Stimulated activated naive CD4-positive, alpha-beta T cell treated with Interleukin-2 at 50 U/mL for 16 hours (primary cell): ENCODE data around the gene ZIC2.
A peak's percentile ranks its signal among the peaks of the same experiment; 100 is the strongest.

ENCODE experiments used
- DNase-seq: peaks from one replicate; lab custom pipeline; 2025; lab: John Stamatoyannopoulos, UW

The ZIC2 gene

GRCh38 chr13:99974296-99974938, 7.2 kb upstream of the ZIC2 start:
- no peak for DNase-seq

GRCh38 chr13:99974939-99975561, 6.5 kb upstream of the ZIC2 start:
- DNase-seq = no peak

DNA sequence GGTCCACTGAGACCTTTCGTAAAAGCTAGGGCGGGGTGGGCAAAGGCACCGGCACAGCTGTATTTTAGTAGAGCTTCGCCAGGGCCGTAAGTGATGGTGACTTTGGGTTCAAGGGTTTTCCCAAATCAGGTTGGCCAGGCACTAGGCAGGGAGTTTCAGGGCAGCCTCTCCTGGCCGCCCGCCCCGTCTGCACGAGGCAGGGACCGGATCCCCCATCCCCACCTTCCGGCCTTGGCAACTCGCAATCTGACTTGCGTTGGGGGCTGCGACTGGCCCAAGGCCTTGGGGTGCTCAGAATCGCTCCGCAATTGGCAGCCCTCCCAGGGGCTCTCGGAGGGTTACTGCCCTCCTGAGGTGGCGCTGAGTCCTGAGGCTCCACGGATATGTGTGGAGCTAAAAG, 6.0 kb upstream of the ZIC2 start:
- no peak for DNase-seq

DNA sequence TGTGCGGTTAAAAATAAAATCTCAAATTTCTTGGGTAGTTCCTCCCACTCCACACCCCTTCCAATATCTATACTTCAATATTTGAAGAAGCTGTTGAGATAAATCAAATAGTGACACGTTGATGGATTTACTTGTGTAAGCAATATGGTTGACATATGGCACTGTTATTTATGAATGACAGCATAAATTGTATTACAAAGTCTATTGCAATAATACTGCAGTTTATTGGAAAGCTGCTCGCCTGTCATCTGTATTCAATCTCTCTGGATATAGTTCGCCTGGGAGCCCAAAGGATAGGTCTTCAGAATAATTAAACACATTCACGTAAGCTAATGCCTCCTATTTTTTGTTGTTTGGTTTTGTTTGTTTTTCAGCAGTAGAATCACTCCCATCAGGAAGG, 5.0 kb upstream of the ZIC2 start:
- no peak for DNase-seq

DNA sequence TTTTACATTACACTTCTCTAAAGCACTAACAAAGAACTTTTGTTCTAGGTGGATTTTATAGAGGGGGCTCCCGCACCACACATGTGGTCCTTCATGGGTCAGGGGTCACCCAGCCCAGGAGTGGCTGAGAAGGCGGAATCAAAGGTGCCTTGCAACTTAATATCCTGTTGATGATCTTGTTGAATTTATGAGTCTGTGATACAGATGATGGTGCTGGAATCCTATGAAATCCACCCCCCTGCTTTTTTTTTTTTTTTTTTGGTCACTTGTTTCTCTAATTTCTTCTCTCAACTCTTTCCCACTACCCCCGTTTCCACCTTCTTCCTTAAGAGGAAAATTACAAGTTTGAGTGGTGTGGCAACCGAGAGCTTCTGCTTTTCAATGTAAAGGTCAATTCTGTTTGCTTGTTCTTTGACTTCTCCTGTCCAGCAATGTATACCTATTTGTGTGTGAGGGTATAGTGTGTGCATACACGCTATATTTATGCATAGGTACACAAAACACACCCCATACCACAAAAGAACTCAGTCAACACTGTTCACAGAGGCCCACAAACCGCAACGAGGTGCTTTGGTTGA, 4.2 kb upstream of the ZIC2 start:
- DNase-seq = no peak

DNA sequence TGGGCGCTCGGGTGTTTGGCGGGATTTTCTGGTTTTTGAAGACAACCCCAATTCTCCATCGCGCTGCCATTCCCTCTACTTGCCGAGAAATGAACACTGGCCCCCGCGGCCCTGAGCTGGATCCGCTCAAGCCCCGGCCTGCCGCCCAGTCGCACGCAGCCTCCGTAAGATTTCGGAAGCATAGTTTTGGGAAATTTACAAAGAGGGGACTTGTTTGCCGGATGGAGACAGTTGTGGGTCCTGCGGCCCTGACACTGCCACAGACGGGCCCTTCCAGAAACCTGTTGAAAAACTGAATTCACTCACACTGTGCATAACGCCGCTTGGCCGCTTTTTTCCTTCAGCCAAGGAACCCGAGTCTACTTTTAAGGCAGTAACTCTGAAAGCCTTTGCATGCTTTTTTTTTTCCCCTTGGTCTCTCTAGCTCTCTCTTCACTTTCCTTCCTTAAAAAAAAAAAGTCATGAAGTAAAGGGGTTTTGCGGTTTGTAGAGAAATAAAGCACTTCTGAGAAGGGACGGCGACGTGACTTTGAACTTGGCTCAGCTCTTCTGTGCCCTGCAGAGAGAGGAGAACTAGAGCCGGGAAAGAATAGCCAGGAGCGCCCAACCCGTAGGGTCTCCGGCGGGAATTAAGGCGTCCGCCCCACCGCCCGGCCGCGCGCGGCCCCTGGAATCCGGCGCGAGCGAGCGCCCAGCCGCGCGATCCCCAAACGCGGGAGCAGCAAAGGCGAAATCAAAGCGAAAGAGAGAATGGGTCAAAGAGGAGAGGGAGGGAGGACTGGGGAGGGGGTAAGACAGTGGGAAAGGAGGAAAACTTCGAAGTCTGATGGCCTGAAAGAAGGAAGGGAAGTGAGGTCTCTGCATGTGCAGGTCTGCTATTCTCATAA, 3.4 kb upstream of the ZIC2 start:
- DNase-seq = no peak

- no peak for DNase-seq
Observed at GRCh38 chr13:99978799-99979452, 2.7 kb upstream of the ZIC2 start.

DNA sequence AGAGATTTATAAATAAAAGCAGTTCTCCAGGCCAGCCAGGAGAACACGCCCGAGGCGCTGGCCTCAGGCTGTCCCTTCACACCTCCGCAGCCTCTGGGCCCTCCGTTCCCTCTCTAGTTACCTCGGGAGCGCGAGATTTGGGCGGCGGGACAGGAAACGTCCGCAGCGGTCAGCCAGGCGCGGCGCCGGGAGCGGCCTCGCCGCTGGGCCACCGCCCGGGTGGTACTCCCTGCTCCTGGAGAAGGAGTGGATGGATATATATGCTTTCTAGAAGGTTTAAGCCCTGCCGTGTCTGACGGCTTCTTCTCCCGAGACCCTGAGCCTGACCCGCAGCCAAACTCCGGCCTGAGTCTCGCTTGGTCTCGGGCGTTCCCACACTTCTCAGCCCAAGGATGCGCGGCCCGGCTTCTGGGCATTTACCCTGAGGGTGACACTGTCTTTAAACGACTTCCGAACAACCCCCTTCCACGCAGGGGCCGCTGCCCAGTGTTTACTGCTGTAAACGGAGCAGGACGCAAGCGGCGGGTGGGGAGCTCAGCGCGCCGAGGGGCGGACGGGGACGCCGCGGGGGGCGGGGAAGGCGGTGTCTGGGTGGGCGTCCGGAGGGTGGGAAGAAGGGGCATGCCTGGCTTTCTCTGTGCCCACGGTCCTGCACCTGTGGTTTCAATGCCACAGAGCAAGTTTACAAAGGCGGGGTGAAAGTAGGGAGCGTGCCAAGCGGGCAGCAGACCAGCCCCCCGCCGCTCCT, 2.0 kb upstream of the ZIC2 start:
- no peak for DNase-seq

- peak; percentile 46 for DNase-seq
Observed at GRCh38 chr13:99980201-99980823, 1.3 kb upstream of the ZIC2 start.

GRCh38 chr13:99980824-99981734, 505 bp upstream of the ZIC2 start:
- DNase-seq = no peak

- DNase-seq = no peak
Observed at GRCh38 chr13:99982036-99982730, 599 bp downstream of the ZIC2 start.

DNA sequence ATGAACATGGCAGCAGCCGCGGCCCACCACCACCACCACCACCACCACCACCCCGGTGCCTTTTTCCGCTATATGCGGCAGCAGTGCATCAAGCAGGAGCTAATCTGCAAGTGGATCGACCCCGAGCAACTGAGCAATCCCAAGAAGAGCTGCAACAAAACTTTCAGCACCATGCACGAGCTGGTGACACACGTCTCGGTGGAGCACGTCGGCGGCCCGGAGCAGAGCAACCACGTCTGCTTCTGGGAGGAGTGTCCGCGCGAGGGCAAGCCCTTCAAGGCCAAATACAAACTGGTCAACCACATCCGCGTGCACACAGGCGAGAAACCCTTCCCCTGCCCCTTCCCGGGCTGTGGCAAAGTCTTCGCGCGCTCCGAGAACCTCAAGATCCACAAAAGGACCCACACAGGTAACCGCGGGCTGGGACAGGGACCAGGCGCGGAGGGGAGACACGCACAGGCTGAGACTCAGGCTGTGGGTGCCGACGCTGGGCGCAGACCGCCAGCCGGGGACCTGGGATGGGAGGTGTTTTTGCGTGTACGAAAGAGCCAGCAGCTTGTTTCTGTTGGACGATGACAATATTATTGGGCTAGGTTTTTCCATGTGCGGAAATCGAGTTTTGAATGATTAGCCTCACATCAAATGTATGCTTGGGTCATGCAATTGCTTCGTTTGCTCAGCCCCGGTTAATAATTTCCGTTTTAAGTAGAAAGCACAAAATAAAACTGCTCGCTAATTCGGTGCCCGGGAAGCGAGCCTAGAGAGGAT, 1.3 kb downstream of the ZIC2 start:
- no peak for DNase-seq

- DNase-seq = no peak
Observed at GRCh38 chr13:99983499-99984401, 2.2 kb downstream of the ZIC2 start.

DNA sequence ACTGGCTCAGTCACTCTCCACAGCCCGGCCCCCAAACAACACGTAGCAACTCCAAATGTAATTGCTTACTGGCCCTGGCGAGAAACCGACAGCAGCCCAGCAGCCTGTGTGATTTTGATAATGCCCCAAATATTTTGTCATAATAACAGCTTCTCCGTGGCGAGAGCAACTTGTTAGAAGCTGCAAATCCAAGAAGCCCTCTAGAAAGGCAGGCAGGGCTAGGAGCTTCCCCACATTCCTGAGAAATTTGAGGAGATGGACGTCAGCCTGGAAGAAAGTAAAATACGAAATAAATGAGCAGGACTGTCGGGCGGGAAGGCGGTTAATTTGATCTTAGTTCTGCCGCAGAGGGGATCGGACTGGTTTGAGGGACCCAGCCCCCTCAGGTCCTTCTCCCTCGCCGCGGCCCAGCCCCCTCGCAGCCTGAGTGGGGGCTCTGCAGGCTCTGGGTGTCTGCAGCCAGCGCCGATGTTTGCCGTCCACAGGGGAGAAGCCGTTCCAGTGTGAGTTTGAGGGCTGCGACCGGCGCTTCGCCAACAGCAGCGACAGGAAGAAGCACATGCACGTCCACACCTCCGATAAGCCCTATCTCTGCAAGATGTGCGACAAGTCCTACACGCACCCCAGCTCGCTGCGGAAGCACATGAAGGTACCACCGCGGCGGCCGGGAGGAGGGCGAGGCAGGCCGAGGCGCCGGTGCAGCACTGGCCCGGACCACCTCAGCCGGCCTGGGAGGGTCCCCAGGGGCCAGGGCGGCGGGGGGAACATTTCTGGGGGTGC, 3.1 kb downstream of the ZIC2 start:
- DNase-seq = no peak

GRCh38 chr13:99985241-99985874, 3.8 kb downstream of the ZIC2 start:
- no peak for DNase-seq

- no peak for DNase-seq
Observed at GRCh38 chr13:99985886-99986527, 4.4 kb downstream of the ZIC2 start.
